ENCODE results near the gene CCDC85B. TPM values are rescaled to one million over a fixed set of nuclear protein-coding genes. Genes with fewer than 3 reads are reported as not detected.
A peak's percentile ranks its signal among the peaks of the same experiment; 100 is the strongest.

CCDC85B gene
- total RNA-seq, 1 donor from 2014 or later: 26.6 TPM

GRCh38 chr11:65866509-65867283, 23.8 kb upstream of the CCDC85B start:
- no peak overlapping the region for H3K4me3 Mint-ChIP-seq (ENCODE audit: unreplicated experiment)
- TF ChIP-seq CTCF (IDR thresholded peaks at IDR 0.05): no peak
- peaks cover 26% of the 10 kb centered on the region for H3K36me3 Mint-ChIP-seq (ENCODE audit: low read depth)
- H3K4me1 Mint-ChIP-seq (ENCODE audit: low read depth): peaks cover 53% of the 10 kb centered on the region
- H3K27ac Mint-ChIP-seq (ENCODE audit: unreplicated experiment): peak overlapping the region; percentile 57
- H3K27me3 Mint-ChIP-seq (ENCODE audit: low read depth): no peaks in the 10 kb centered on the region
- DNase-seq (ENCODE audit: low spot score): peak; percentile 72
- H3K9me3 Mint-ChIP-seq (ENCODE audit: low read depth): no peaks in the 10 kb centered on the region

- no peak overlapping the region for H3K4me3 Mint-ChIP-seq (ENCODE audit: unreplicated experiment)
- no peak for TF ChIP-seq CTCF (IDR thresholded peaks at IDR 0.05)
- H3K27me3 Mint-ChIP-seq (ENCODE audit: low read depth): no peaks in the 10 kb centered on the region
- peak; percentile 68 for DNase-seq (ENCODE audit: low spot score)
- H3K36me3 Mint-ChIP-seq (ENCODE audit: low read depth): peaks cover 26% of the 10 kb centered on the region
- peak overlapping the region; percentile 57 for H3K27ac Mint-ChIP-seq (ENCODE audit: unreplicated experiment)
- peaks cover 50% of the 10 kb centered on the region for H3K4me1 Mint-ChIP-seq (ENCODE audit: low read depth)
- H3K9me3 Mint-ChIP-seq (ENCODE audit: low read depth): no peaks in the 10 kb centered on the region
Observed at GRCh38 chr11:65867284-65868071, 23.0 kb upstream of the CCDC85B start.

GRCh38 chr11:65868076-65868667, 22.3 kb upstream of the CCDC85B start:
- no peaks in the 10 kb centered on the region for H3K9me3 Mint-ChIP-seq (ENCODE audit: low read depth)
- H3K4me3 Mint-ChIP-seq (ENCODE audit: unreplicated experiment): no peak overlapping the region
- no peaks in the 10 kb centered on the region for H3K27me3 Mint-ChIP-seq (ENCODE audit: low read depth)
- peak overlapping the region; percentile 45 for H3K27ac Mint-ChIP-seq (ENCODE audit: unreplicated experiment)
- TF ChIP-seq CTCF (IDR thresholded peaks at IDR 0.05): no peak
- H3K36me3 Mint-ChIP-seq (ENCODE audit: low read depth): peaks cover 23% of the 10 kb centered on the region
- peaks cover 47% of the 10 kb centered on the region for H3K4me1 Mint-ChIP-seq (ENCODE audit: low read depth)
- DNase-seq (ENCODE audit: low spot score): peak; percentile 87

- H3K36me3 Mint-ChIP-seq (ENCODE audit: low read depth): peaks cover 18% of the 10 kb centered on the region
- no peak overlapping the region for H3K4me3 Mint-ChIP-seq (ENCODE audit: unreplicated experiment)
- no peak for TF ChIP-seq CTCF (IDR thresholded peaks at IDR 0.05)
- H3K4me1 Mint-ChIP-seq (ENCODE audit: low read depth): peaks cover 44% of the 10 kb centered on the region
- peak; percentile 29 for DNase-seq (ENCODE audit: low spot score)
- H3K27ac Mint-ChIP-seq (ENCODE audit: unreplicated experiment): peak overlapping the region; percentile 17
- no peaks in the 10 kb centered on the region for H3K27me3 Mint-ChIP-seq (ENCODE audit: low read depth)
- H3K9me3 Mint-ChIP-seq (ENCODE audit: low read depth): no peaks in the 10 kb centered on the region
Observed at GRCh38 chr11:65868907-65869306, 21.6 kb upstream of the CCDC85B start.

- peaks cover 16% of the 10 kb centered on the region for H3K36me3 Mint-ChIP-seq (ENCODE audit: low read depth)
- no peak overlapping the region for H3K4me3 Mint-ChIP-seq (ENCODE audit: unreplicated experiment)
- no peaks in the 10 kb centered on the region for H3K27me3 Mint-ChIP-seq (ENCODE audit: low read depth)
- H3K27ac Mint-ChIP-seq (ENCODE audit: unreplicated experiment): peak overlapping the region; percentile 89
- no peaks in the 10 kb centered on the region for H3K9me3 Mint-ChIP-seq (ENCODE audit: low read depth)
- H3K4me1 Mint-ChIP-seq (ENCODE audit: low read depth): peaks cover 40% of the 10 kb centered on the region
- DNase-seq (ENCODE audit: low spot score): peak; percentile 89
- TF ChIP-seq CTCF (IDR thresholded peaks at IDR 0.05): no peak
Observed at GRCh38 chr11:65869643-65870306, 20.7 kb upstream of the CCDC85B start.
